Fibroblast of skin of right quadriceps (primary cell): ENCODE measurements around the gene PLCB1.
A peak's percentile ranks its signal among the peaks of the same experiment; 100 is the strongest.
"Not testable (repeated sequence)": the region's sequence is repeated elsewhere in the genome, so short reads cannot be mapped to it uniquely, and the experiment has no call there.

Experiments
- DNase-seq: peaks from one replicate; pipeline ENCODE4 v3.0.0-alpha.2; 2013

The PLCB1 gene

GRCh38 chr20:8156235-8157079, 24.4 kb downstream of the PLCB1 start:
- peak; percentile 25 for DNase-seq

GRCh38 chr20:8159217-8159616, 27.2 kb downstream of the PLCB1 start:
- not testable (repeated sequence) for DNase-seq

- peak; percentile 35 for DNase-seq
These were observed 29.4 kb downstream of the PLCB1 start for GRCh38 chr20:8161264-8162071.

DNA sequence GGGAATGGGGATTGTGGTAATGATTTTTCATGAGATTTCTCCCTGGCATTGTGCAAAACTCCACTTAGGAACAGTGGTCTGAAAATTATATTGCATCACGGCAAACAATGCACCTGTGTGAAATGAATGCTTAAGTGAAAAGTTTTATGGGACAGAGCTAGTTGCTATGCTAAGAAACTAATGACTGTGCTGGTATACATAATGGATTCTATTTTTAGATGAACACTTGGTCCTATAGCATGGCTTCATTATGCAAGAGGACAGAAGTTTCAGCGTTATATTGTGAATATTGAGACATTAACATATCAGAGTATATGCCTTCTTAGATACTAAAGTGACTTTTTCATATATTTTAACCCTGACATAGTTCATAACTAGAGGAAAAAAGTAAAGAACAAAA, 30.5 kb downstream of the PLCB1 start:
- no peak for DNase-seq

GRCh38 chr20:8163543-8163942, 31.5 kb downstream of the PLCB1 start:
- no peak for DNase-seq

DNA sequence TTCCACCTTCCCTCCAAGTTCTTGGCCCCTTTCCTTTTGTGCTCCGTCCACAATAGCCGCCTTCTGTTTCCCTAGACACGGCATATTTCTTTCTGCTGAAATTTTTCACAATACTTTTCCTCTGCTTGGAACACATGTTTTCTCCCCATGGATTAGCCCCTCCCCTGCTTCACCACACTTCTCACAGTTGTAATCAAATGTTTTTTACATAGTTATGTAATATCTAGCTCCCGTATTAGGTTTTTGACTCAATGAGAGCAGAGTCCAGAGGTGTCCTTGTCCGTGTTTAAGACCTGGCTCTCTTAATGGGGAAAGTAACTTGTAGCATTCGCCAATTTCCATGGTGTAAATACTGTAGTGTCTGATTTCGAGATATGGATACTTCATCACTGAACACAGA, 34.7 kb downstream of the PLCB1 start:
- DNase-seq = no peak

- no peak for DNase-seq
These were observed 36.8 kb downstream of the PLCB1 start for GRCh38 chr20:8168785-8169288.

- no peak for DNase-seq
These were observed 38.9 kb downstream of the PLCB1 start for GRCh38 chr20:8170921-8171320.

DNA sequence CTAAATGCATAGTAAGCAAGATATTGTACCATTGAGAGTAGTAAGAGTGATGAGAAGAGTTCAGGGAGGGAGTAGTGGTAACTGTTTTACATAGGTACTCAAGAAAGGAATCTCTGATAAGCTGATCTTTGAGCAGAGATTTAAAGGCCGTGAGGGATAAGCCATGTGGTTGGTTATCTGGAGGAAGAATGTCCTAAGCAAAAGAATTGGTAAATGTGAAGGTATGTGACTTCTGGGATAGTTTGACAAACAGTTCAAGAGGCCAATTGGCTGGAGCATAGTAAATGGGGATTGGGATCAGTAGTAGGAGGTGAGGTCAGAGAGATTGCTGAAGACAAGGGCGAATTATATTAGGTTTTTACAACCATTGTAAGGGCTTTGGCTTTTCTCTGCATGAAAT, 40.1 kb downstream of the PLCB1 start:
- DNase-seq = no peak

DNA sequence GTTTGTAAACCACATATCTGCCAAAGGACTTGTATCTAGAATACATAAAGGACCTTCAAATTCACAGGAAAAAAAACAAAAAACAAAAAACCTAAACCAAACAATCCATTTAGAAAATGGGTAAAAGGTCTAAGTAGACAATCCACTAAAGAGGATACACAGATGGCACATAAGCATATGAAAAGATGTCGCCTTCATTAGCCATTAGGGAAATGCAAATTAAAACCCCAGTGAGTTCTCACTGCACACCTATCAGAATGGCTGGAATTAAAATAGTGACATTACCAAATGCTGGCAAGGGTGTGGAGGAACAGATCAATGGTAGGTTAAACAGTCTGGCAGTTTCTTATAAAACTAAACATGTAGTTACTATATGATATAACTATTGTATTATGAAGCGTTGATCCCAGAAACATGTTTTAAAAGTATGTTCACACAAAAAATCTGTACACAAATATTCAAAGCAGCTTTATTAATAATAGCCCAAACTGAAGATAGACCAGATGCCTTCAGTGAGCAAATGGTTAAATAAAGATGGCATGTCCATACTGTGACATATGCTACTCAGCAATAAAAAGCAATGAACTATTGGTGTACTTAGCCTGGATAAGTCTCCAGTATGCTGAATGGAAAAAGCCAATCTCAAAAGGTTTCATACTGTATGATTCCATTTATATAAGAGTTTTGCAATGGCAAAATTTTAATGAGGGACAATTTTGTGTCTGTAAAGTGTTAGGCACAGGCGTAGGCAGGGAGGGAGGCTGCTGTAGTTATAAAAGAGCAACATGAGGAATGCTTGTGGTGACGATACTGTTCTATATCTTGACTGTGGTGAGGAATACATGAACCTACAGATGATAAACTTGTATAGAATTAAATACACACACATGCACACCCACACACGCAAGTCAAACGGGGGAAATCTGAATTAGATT, 43.9 kb downstream of the PLCB1 start:
- no peak for DNase-seq

GRCh38 chr20:8183526-8183925, 51.5 kb downstream of the PLCB1 start:
- peak; percentile 42 for DNase-seq

DNA sequence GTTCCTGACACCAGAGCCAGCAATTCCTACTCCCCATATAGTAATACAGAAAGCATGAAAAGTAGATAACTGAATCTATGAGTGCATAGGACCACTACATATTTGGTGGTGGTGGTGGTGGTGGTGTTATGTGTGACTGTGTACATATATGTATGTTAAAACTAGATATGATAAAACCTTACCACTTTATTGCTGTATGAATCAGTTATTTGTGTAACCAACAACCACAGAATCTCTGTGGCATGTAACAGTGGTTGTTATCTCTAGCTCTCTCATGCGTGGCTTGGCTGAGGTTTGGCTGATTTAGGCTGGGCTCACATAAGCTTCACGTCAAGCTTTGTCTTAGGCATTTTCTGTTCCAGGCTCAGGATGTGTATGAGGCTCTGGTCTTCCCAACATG, 55.7 kb downstream of the PLCB1 start:
- DNase-seq = no peak

- no peak for DNase-seq
These were observed 58.2 kb downstream of the PLCB1 start for GRCh38 chr20:8190043-8190880.

DNA sequence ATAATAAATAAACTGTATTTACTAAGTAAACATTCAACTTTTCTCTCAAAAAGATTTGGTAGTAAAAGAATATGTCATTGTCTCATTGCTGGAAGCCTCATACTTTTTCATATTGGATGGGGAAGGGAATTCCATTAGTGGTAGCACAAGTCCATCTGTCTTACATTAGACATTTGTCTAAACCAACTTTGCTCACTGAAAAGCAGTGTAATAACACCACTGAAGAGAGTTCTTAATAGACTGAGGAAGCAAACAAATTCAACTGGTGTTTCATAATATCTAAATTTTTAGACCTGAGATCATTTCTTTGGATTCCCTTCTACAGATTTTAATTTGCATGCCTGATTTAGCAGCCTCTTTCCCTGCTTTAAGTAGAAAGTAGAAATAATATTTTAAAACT, 62.7 kb downstream of the PLCB1 start:
- DNase-seq = peak; percentile 16

DNA sequence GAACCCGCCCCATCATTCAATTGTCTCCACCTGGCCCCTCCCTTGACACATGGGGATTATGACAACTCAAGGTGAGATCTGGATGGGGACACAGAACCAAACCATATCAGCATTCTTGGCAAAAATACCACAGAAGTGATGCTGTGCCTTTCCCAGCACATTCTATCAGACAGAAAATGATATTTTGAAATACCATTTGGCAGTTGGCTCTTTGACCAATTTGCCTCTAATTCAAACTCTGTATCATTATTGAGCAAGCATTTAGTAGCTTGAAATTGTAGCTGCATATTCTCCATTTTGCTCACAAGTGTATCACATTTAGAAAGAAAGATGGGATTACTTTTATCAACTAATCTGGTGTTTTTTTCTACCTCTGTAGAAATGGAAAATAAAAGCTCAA, 64.0 kb downstream of the PLCB1 start:
- DNase-seq = no peak

- no peak for DNase-seq
These were observed 68.2 kb downstream of the PLCB1 start for GRCh38 chr20:8200220-8200619.

DNA sequence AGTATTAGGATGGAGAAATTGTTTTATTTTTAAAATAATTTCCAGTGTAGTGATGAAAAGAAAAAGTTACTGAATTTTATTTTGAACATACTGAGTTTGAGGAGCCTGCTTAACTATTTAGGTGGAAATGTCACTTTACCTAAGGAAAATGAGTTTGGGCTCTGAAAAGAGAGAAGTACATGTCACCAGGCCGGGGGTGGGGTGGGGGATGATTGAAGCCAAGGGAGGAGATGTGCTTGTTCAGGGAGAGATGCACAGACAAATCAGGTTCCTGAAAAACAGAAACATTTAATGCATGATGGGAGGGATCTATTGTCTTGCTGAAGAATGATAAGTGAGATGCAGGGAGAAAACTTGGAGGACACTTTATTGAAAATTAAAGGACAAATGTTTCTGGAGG, 71.3 kb downstream of the PLCB1 start:
- no peak for DNase-seq

GRCh38 chr20:8205996-8206395, 73.9 kb downstream of the PLCB1 start:
- DNase-seq = no peak

- no peak for DNase-seq
These were observed 76.2 kb downstream of the PLCB1 start for GRCh38 chr20:8208226-8208625.

DNA sequence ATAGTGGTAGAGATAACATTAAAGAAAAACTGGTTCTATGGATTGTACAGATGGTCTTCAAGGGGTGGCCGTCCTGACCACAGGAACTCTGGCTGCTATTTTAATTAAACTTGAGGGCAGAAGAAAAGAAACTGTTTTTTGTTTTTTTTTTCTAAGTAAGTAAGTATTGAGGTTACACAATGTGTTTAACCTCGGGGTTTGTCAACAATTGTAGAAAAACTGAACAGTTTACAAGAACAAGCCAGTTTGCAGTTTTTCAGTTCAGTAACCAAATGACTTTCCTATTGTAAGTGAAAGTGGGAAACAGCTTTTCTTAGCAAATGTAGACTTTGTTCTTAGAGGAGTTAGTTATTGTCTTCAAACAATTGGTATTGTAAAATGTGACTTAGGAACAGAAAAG, 77.0 kb downstream of the PLCB1 start:
- DNase-seq = peak; percentile 17

DNA sequence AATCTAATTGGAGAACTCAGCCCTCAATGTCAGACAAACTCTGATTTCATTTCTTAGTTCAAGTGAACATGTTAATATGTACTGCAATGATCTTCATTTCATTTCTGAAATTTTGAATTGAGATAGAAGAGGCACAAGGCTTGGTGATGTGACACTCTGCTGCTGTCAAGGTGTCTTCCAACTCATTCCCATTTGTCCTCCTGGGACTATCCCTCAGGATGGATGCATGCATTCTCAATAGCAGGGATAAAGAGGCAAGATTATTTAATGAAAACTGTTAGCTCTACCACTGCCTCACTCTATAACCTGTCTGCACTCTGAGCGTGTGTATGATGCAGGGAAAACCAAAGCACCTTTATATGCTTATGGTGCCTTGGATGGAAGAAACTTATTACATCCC, 78.7 kb downstream of the PLCB1 start:
- no peak for DNase-seq

DNA sequence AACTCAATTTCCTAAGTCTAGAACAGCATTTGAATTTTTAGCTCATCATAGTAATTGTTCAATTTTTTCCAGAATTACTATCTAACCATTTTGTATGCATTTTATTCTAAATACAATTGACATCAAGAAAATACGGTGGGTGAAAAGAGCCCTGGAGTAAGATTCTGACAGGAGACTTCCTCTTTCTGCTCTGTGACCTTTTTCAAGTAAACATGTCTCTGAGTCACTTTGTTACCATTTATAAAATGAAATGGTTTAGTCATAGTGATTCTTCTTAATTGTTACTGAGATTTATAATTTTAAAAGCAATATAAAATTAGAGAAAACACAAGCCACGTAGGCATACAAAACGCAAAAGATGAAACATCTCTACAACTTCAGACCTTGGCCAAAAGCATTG, 80.2 kb downstream of the PLCB1 start:
- DNase-seq = no peak
